Forelimb muscle (tissue), 1 donor: ENCODE results near the gene TOP2A. TPM values are rescaled to one million over a fixed set of nuclear protein-coding genes. Genes with fewer than 3 reads are reported as not detected.

Source experiments
- DNase-seq: peaks from one replicate; pipeline ENCODE4 v3.0.0-alpha.2; 2013; ENCODE audit warnings: low read depth
- polyA plus RNA-seq: library from polyadenylated mRNA; unstranded; fragments of 120-200 nt; gene quantifications from one replicate; pipeline ENCODE4 v1.2.1, GENCODE V29; 2013; ENCODE audit not compliant: insufficient read length

Gene TOP2A
- polyA plus RNA-seq, 1 donor, result 53.9 TPM

DNA sequence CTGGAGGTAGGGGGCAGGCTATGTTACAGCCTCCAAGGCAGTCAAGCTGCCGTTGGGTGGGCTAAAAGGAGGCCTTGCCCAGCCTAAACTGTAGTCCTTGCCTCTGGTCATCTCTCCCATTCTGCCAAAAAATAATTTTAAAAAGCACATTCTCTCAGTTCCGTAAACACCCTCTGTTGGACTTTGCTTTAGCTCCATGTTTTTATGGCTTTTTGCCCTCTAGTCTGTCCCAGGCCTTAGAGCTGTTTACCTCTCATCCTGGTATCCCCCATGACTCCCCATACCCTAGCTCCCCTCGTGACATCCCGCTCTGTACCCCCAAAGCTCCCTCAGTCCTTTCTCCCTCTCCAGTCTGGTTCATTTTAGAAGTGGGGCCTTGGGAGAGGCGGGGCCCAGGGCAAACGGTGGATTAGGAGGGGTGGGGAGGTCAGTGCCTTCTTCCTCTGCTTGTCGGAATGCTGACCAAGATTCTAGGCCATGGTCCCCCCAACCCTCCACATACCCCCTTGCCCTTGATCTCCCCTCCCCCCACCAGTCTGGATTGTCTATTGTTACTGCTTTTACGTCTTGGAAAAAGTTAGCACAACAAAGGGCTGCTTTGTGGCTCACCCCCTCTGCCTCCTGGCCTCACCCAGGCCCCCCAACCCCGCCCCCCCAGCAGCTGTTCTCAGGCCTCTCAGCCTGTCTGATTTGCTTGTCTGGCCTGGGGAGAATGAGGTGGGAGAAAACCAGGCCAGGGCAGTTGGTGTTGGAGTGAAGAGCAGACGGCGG lies 71.5 kb downstream of the TOP2A start:
- DNase-seq, result no peak

DNA sequence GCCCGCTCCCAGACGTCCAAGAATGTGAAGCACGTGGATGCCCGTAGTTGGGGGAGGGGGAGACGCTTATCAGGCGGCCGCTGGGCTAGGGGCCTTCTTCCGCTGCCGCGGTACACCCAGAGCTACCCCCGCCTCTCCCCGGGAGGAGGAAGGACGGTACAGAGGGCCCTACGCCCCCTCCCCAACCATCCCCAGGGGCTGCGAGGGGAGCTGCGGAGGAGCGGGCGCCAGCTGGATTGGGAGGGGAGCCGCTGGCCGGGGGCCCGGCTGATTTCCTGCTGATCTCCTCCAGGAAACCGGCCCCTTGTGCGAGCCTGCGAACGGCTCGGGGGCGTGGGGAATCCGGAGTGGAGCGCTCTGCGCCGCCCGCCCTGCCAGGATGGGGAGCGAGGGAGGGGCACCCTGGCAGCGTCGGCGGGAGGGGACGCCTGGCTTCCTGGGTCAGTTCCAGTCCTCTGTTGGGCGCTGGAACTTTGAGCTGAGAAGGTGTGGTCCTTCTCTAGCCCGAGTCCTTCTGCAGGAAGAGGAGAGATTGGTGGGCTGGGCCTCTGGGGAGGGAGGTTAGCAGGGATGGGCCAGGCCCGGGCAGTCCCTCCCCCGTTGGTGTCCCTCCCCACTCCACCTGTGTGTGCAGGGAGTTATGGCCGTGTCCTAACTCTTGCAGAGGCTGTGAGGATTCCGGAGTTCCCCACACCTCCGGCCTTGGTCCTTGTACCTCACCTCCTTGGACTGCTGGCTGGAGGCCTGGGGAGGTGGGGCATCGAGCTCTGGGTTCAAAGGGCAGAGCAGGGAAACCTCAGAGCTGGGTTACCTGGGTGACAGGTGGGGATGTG lies 72.3 kb downstream of the TOP2A start:
- DNase-seq, result no peak

DNA sequence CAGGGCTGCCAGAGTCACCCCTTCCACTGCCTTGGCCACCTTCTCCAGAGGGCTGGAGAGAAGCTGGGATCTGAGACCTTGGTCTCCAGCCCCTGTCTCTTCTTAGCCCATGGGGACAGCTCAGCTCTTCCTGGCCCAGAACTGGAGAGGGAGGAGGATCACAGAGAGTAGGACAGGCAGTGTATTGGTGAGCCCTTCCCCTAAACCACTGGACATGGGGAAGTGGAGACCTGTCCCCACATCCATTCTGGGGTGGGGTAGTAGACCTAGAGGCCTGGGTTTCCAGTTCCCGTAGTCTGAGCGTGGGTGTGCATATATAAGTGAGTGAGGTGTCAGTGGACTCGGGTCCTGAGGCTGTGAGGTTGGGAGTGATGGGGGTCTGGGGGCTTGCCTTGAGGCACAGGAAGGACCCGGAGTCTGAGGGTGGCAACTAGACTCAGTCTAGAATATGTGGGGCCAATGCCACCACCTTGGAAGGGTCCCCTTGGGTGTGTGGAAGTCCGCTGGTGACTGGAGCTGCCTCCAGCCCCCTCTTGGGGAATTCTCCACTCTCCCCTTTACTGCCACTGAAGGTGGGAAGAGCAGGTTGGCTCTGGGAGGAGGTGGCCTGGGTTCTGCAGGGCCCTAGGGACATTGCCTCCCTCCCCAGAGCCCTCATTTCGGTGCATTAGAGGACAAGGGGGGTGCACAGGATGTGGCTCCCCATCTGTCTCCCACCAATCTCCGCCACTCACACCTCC lies 73.1 kb downstream of the TOP2A start:
- no peak for DNase-seq

DNA sequence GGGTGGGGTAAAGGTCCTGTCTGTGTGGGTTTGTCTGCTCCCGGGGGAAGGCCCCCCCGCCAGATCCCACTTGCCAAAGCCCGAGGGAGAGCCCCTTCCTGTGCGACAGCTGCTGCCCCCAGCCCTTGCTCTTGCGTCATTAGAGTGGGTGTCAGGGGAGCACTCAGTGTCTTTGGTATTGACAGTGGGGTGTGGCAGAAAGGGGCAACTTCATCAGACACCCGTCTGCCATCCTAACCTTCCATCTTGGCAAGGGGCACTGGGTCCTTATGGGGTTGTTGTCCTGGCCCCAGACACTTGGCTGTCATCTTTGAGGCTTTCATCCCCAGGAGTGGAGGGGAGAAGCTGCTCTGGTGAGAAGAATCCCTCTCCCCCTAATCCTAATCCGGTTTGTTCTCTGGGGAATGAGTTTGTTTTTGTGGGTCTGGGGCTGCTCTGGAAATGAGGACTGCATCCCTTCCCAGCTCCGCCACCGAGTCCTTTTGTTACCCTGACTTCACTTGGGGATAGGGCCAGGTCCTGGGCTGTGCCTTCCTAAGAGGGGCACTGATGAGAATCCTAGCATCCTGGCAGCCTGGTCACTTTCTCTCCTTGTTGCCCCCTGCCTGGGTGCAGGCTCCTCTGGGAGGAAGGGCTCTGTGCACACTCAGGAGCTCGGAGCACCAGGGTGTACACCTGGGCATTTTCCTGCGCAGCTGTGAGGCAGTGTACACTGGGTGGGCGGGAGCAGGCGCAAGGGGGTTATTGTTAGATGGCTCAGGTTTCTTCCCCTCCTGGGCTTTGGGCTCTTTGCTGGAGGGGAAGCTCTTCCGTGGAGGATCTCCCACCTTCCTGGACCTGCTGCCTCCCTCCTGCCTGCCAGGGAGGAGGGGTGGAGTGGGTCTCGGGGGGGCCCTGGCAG lies 74.2 kb downstream of the TOP2A start:
- DNase-seq, result no peak

- DNase-seq, result no peak
These were observed 75.0 kb downstream of the TOP2A start for GRCh38 chr17:40342504-40343218.

DNA sequence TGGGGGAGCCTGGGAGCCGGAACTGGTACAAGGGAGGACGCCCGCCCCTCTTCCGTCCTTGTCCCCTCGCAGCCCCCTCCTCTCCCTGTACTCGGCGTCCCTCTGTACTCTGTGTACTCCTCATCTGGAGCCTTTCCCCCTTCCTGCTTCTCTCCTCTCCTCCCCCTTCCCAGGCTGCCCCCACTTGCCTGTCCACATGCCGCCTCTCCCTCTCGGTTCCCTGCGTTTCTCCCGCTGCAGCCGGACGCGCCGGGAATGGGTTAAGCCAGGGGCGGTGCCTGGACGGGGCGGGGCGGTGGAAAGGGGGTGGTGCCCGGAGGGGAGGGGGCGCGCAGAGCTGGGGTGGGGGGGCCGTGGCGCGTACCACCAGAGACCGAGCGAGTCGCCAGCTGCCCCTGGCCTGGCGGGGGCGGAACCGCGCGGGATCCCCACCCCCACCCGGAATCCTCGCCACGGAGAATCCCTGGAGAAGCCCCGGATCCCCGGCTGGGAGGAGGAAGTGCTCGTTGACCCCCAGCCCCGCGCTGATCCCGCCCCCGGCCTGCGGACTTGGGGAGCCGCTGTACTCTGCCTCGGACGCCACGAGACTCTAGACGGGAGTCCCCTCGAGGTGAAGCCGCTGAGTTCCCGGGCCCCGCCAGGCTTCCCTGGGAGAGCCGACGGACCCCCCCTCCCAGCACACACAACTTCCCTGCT lies 75.7 kb downstream of the TOP2A start:
- no peak for DNase-seq

- DNase-seq, result no peak
These were observed 76.6 kb downstream of the TOP2A start for GRCh38 chr17:40340880-40341807.

DNA sequence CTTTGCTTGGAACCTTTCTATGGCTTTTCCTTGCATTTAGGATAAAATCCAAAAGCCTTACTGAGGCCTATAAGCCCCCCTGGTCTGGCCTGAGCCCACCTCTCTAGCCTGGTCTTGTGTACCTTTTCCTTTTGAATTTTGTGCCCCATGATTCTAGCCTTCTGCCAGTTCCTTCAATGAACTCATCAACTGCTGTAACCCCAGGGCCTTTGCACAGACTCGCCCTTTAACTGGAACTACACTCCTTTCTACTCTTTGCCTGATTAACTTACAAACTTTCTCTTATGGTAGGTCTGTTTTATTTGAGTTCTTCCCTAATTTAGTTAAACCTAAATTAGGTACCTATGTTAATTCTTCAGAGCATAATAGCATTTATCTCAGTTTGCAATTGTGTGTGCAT lies 77.4 kb downstream of the TOP2A start:
- DNase-seq, result no peak

DNA sequence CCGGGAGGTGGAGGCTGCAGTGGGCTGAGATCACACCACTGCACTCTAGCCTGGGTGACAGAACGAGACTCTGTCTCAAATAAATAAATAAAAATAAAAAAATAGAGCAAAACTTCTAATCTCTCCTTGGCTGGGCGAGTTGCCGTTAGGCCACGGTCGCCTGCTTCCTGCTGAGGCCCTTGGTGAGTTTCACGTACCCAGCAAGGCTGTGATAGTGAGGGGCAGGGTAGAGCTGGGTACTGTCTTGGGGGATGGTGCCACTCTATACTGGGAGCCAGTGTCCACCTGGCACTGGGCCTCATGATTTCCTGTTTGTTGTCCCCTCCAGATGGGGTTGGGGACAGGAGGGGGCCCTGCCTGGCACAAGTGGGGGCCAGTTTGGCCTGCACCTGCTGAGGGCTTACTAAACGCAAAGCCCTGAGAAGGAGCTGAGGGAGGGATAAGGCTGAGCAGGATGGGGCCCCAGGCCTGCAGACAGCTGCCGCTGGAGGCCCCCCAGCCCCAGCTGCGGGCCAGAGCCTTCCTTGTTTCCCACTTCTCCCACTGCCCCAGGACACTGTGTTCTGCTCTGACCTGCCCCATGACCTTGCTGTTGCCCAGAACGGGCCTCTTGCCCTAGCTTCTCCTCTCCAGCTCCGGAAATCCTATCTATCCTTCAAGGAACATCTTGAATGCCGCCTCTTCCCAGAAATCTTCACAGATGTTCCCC lies 78.6 kb downstream of the TOP2A start:
- no peak for DNase-seq

Other genes with a start within 250 kb of the TOP2A start
- gene RAPGEFL1, start 240.4 kb downstream of the TOP2A start, polyA plus RNA-seq, result 8.6 TPM
- 15.4 TPM for gene WIPF2, start 198.6 kb downstream of the TOP2A start, polyA plus RNA-seq
- gene CDC6, start 130.0 kb downstream of the TOP2A start, polyA plus RNA-seq, result 7.1 TPM
- gene RARA, start 108.7 kb downstream of the TOP2A start, polyA plus RNA-seq, result 59.0 TPM
- gene GJD3, start 53.2 kb downstream of the TOP2A start, polyA plus RNA-seq, result 0.70 TPM
- gene IGFBP4, start 25.6 kb upstream of the TOP2A start, polyA plus RNA-seq, result 225 TPM
- gene TNS4, start 83.7 kb upstream of the TOP2A start, polyA plus RNA-seq, result not detected
- 0.39 TPM for gene CCR7, start 147.6 kb upstream of the TOP2A start, polyA plus RNA-seq
- 115 TPM for gene SMARCE1, start 229.9 kb upstream of the TOP2A start, polyA plus RNA-seq
- gene KRT222, start 247.3 kb upstream of the TOP2A start, polyA plus RNA-seq, result 0.13 TPM